ENCODE results near the gene WNT11. TPM values are rescaled to one million over a fixed set of nuclear protein-coding genes. Genes with fewer than 3 reads are reported as not detected.
A peak's percentile ranks its signal among the peaks of the same experiment; 100 is the strongest.

The WNT11 gene
- total and polyA plus RNA-seq, 2 of the 13 experiments (the other 11 are each of a cell fraction or from before 2014, with no cell fraction given) = 0.34 to 0.66 TPM

DNA sequence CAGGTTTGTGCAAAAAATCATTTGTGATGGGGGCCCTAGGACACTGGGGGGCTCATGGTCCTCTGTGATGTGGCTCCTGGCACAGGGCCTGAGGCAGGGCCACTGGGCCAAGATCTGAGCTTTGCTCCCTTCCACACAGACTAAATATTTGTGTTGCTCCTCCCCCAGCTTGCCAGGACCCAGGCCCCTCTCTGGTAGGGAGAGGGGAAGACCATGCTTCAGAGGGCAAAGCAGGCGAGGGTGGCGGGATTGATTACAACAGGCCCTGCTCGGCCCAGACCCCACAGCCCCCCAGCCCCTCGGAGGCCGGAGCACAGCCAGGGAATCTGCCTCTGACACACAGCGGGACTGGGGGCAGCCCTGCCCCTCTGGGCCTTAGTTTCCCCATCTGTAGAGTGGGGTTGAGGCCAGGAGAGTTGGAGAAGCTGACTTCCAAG, 29.0 kb downstream of the WNT11 start (continued):
- TF ChIP-seq ZNF572 (CRISPR knock-in tag; IDR thresholded peaks at IDR 0.05) (no peak), ZNF773 (CRISPR knock-in tag; IDR thresholded peaks at IDR 0.05; ENCODE audit: borderline replicate concordance) (no peak), KLF16 (CRISPR knock-in tag; IDR thresholded peaks at IDR 0.05) (no peak), RCOR2 (CRISPR knock-in tag; IDR thresholded peaks at IDR 0.05) (no peak), FOXA3 (CRISPR knock-in tag; IDR thresholded peaks at IDR 0.05) (no peak), IRF2 (CRISPR knock-in tag; IDR thresholded peaks at IDR 0.05) (no peak), ZNF569 (CRISPR knock-in tag; IDR thresholded peaks at IDR 0.05; ENCODE audit: borderline replicate concordance) (no peak), ZNF589 (CRISPR knock-in tag; conservative IDR thresholded peaks at IDR 0.05) (no peak), ZNF367 (CRISPR knock-in tag; IDR thresholded peaks at IDR 0.05; ENCODE audit: borderline replicate concordance) (no peak), ZNF607 (CRISPR knock-in tag; IDR thresholded peaks at IDR 0.05; ENCODE audit: borderline replicate concordance) (no peak), DPF2 (CRISPR knock-in tag; IDR thresholded peaks at IDR 0.05; ENCODE audit: borderline replicate concordance, low read depth) (peak; percentile 71; the same call in 1 of the 2 replicates)
- TF ChIP-seq, protein P1, sequence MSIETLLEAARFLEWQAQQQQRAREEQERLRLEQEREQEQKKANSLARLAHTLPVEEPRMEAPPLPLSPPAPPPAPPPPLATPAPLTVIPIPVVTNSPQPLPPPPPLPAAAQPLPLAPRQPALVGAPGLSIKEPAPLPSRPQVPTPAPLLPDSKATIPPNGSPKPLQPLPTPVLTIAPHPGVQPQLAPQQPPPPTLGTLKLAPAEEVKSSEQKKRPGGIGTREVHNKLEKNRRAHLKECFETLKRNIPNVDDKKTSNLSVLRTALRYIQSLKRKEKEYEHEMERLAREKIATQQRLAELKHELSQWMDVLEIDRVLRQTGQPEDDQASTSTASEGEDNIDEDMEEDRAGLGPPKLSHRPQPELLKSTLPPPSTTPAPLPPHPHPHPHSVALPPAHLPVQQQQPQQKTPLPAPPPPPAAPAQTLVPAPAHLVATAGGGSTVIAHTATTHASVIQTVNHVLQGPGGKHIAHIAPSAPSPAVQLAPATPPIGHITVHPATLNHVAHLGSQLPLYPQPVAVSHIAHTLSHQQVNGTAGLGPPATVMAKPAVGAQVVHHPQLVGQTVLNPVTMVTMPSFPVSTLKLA (IDR thresholded peaks at IDR 0.05) = no peak
- TF ChIP-seq, protein P2, sequence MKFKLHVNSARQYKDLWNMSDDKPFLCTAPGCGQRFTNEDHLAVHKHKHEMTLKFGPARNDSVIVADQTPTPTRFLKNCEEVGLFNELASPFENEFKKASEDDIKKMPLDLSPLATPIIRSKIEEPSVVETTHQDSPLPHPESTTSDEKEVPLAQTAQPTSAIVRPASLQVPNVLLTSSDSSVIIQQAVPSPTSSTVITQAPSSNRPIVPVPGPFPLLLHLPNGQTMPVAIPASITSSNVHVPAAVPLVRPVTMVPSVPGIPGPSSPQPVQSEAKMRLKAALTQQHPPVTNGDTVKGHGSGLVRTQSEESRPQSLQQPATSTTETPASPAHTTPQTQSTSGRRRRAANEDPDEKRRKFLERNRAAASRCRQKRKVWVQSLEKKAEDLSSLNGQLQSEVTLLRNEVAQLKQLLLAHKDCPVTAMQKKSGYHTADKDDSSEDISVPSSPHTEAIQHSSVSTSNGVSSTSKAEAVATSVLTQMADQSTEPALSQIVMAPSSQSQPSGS (CRISPR knock-in tag; IDR thresholded peaks at IDR 0.05) = no peak
- TF ChIP-seq, protein P3, sequence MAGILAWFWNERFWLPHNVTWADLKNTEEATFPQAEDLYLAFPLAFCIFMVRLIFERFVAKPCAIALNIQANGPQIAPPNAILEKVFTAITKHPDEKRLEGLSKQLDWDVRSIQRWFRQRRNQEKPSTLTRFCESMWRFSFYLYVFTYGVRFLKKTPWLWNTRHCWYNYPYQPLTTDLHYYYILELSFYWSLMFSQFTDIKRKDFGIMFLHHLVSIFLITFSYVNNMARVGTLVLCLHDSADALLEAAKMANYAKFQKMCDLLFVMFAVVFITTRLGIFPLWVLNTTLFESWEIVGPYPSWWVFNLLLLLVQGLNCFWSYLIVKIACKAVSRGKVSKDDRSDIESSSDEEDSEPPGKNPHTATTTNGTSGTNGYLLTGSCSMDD (CRISPR knock-in tag; IDR thresholded peaks at IDR 0.05) = no peak
- TF ChIP-seq, protein P4, sequence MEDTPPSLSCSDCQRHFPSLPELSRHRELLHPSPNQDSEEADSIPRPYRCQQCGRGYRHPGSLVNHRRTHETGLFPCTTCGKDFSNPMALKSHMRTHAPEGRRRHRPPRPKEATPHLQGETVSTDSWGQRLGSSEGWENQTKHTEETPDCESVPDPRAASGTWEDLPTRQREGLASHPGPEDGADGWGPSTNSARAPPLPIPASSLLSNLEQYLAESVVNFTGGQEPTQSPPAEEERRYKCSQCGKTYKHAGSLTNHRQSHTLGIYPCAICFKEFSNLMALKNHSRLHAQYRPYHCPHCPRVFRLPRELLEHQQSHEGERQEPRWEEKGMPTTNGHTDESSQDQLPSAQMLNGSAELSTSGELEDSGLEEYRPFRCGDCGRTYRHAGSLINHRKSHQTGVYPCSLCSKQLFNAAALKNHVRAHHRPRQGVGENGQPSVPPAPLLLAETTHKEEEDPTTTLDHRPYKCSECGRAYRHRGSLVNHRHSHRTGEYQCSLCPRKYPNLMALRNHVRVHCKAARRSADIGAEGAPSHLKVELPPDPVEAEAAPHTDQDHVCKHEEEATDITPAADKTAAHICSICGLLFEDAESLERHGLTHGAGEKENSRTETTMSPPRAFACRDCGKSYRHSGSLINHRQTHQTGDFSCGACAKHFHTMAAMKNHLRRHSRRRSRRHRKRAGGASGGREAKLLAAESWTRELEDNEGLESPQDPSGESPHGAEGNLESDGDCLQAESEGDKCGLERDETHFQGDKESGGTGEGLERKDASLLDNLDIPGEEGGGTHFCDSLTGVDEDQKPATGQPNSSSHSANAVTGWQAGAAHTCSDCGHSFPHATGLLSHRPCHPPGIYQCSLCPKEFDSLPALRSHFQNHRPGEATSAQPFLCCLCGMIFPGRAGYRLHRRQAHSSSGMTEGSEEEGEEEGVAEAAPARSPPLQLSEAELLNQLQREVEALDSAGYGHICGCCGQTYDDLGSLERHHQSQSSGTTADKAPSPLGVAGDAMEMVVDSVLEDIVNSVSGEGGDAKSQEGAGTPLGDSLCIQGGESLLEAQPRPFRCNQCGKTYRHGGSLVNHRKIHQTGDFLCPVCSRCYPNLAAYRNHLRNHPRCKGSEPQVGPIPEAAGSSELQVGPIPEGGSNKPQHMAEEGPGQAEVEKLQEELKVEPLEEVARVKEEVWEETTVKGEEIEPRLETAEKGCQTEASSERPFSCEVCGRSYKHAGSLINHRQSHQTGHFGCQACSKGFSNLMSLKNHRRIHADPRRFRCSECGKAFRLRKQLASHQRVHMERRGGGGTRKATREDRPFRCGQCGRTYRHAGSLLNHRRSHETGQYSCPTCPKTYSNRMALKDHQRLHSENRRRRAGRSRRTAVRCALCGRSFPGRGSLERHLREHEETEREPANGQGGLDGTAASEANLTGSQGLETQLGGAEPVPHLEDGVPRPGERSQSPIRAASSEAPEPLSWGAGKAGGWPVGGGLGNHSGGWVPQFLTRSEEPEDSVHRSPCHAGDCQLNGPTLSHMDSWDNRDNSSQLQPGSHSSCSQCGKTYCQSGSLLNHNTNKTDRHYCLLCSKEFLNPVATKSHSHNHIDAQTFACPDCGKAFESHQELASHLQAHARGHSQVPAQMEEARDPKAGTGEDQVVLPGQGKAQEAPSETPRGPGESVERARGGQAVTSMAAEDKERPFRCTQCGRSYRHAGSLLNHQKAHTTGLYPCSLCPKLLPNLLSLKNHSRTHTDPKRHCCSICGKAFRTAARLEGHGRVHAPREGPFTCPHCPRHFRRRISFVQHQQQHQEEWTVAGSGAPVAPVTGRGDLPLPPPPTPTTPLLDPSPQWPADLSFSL (CRISPR knock-in tag; IDR thresholded peaks at IDR 0.05) = no peak
